DND-41 (cell line): ENCODE measurements around the gene HACD2.

ENCODE experiments used
- EZH2 ChIP-seq: IDR thresholded peaks from 3 replicates; pipeline ENCODE4 v1.6.1; 2012; ENCODE audit warnings: borderline replicate concordance, low read depth, mild to moderate bottlenecking, moderate library complexity, low read length, inconsistent platforms; ENCODE audit not compliant: severe bottlenecking
- TF ChIP-seq, protein P1 (sequence below): IDR thresholded peaks from 2 replicates; pipeline ENCODE4 v1.5.1; 2012; ENCODE audit warnings: borderline replicate concordance, low read length, moderate library complexity, mild to moderate bottlenecking; ENCODE audit not compliant: poor library complexity, severe bottlenecking; ENCODE audit errors: extremely low read depth

DNA sequence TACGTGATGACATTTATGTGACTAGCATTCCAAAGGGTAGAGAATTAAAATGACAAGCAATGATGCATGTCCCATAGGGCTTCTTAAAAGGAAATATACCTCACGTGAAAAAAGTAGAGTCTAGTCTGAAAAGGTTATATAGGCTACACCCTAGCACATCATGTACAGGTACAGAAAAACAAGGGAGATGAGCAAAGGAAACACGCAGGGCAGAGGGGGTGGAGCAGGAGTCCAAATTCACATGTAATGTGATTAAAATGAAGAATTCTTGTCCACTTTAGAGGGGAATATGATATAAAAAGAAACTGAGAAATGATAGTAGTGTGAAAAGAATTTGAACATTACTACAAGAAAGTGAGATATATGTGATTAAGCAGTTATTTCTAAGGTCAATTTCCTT lies 59.4 kb downstream of the HACD2 start:
- TF ChIP-seq, protein P1, sequence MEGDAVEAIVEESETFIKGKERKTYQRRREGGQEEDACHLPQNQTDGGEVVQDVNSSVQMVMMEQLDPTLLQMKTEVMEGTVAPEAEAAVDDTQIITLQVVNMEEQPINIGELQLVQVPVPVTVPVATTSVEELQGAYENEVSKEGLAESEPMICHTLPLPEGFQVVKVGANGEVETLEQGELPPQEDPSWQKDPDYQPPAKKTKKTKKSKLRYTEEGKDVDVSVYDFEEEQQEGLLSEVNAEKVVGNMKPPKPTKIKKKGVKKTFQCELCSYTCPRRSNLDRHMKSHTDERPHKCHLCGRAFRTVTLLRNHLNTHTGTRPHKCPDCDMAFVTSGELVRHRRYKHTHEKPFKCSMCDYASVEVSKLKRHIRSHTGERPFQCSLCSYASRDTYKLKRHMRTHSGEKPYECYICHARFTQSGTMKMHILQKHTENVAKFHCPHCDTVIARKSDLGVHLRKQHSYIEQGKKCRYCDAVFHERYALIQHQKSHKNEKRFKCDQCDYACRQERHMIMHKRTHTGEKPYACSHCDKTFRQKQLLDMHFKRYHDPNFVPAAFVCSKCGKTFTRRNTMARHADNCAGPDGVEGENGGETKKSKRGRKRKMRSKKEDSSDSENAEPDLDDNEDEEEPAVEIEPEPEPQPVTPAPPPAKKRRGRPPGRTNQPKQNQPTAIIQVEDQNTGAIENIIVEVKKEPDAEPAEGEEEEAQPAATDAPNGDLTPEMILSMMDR = no peak
- TF ChIP-seq EZH2 = no peak
